Measurements from ENCODE around the gene LGALS3BP.

- TF ChIP-seq POLR2A (IDR thresholded peaks at IDR 0.05) (no peak), CTCF (IDR thresholded peaks at IDR 0.05) (no peak)
Measured at GRCh38 chr17:78954684-78955083, 25.0 kb downstream of the LGALS3BP start.

Data from body of pancreas (tissue), 4 donors.